Umbilical cord (tissue), 2 donors: Measurements from ENCODE around the gene CEMIP. TPM values are rescaled to one million over a fixed set of nuclear protein-coding genes. Genes with fewer than 3 reads are reported as not detected.
A peak's percentile ranks its signal among the peaks of the same experiment; 100 is the strongest.
"Not testable (repeated sequence)": the region's sequence is repeated elsewhere in the genome, so short reads cannot be mapped to it uniquely, and the experiment has no call there.

Experiments used
- DNase-seq: peaks from one replicate; pipeline ENCODE4 v3.0.0-alpha.2; 2015; ENCODE audit warnings: low spot score
- total RNA-seq: library from RNA; depleted of rRNA; stranded (reverse); fragments of >200 nt; gene quantifications from one replicate; pipeline ENCODE4 v1.2.3, GENCODE V29; 2014; ENCODE audit warnings: low replicate concordance; ENCODE audit not compliant: insufficient read depth

CEMIP gene
- total RNA-seq, 1 donor from 2014 or later = 2.4 TPM

- no peak for DNase-seq
Measured at GRCh38 chr15:80951941-80952340, 172.8 kb downstream of the CEMIP start.

- no peak for DNase-seq
Measured at GRCh38 chr15:80953001-80953952, 174.1 kb downstream of the CEMIP start.

- no peak for DNase-seq
Measured at GRCh38 chr15:80953953-80954778, 175.0 kb downstream of the CEMIP start.

- DNase-seq = not testable (repeated sequence)
Measured at GRCh38 chr15:80955571-80956452, 176.6 kb downstream of the CEMIP start.

- DNase-seq = no peak
Measured at GRCh38 chr15:80957556-80957955, 178.4 kb downstream of the CEMIP start.

GRCh38 chr15:80957976-80958375, 178.8 kb downstream of the CEMIP start:
- DNase-seq = no peak

GRCh38 chr15:80958818-80959495, 179.8 kb downstream of the CEMIP start:
- no peak for DNase-seq

GRCh38 chr15:80965454-80965853, 186.3 kb downstream of the CEMIP start:
- not testable (repeated sequence) for DNase-seq

GRCh38 chr15:80966431-80967197, 187.4 kb downstream of the CEMIP start:
- no peak for DNase-seq

GRCh38 chr15:80967451-80967850, 188.3 kb downstream of the CEMIP start:
- DNase-seq = peak; percentile 85

- DNase-seq = no peak
Measured at GRCh38 chr15:80967991-80968510, 188.9 kb downstream of the CEMIP start.

- no peak for DNase-seq
Measured at GRCh38 chr15:80969316-80969715, 190.1 kb downstream of the CEMIP start.

- peak; percentile 66 for DNase-seq
Measured at GRCh38 chr15:80970018-80970657, 191.0 kb downstream of the CEMIP start.

- DNase-seq = peak; percentile 14
Measured at GRCh38 chr15:80970658-80971057, 191.5 kb downstream of the CEMIP start.

- DNase-seq = no peak
Measured at GRCh38 chr15:80971143-80971542, 192.0 kb downstream of the CEMIP start.

GRCh38 chr15:80972276-80972675, 193.1 kb downstream of the CEMIP start:
- DNase-seq = no peak

- no peak for DNase-seq
Measured at GRCh38 chr15:80974914-80975313, 195.7 kb downstream of the CEMIP start.

GRCh38 chr15:80976851-80977250, 197.7 kb downstream of the CEMIP start:
- DNase-seq = no peak

GRCh38 chr15:80977627-80978036, 198.5 kb downstream of the CEMIP start:
- DNase-seq = peak; percentile 44
